SH-SY5Y (cell line): Measurements from ENCODE around the gene RCOR1.

Source experiments
- GATA2 ChIP-seq: IDR thresholded peaks from 2 replicates; pipeline ENCODE4 v1.6.1; 2011; ENCODE audit warnings: mild to moderate bottlenecking, low read depth, low read length
- GATA3 ChIP-seq: IDR thresholded peaks from 2 replicates; pipeline ENCODE4 v1.6.1; 2011; ENCODE audit warnings: low read depth, mild to moderate bottlenecking, low read length, moderate library complexity

DNA sequence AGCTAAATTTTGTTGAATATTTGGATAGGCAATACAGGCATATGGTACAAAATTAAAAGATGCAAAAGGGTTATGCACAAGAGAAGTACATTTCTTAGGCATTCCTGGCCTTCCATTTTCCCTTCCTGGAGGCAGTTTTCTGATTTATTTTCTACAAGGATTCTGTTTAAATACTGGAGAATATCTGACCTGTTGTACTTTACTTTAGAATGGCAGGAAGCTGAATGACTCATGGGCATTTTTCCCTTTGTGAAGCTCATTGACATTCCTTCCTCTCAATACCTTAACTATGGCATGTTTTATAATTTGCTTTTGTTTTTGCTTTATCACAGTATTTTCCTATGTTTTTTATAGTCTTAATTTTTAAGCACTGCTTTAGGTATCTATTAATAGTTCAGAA is 62.7 kb downstream of the RCOR1 start:
- TF ChIP-seq GATA2 (no peak), GATA3 (no peak)
